ENCODE results near the gene NR2F1-AS1. TPM values are rescaled to one million over a fixed set of nuclear protein-coding genes. Genes with fewer than 3 reads are reported as not detected.

NR2F1-AS1 gene
- total and polyA plus RNA-seq, 2 experiments from 2014 or later, result 0.59 to 4.5 TPM

DNA sequence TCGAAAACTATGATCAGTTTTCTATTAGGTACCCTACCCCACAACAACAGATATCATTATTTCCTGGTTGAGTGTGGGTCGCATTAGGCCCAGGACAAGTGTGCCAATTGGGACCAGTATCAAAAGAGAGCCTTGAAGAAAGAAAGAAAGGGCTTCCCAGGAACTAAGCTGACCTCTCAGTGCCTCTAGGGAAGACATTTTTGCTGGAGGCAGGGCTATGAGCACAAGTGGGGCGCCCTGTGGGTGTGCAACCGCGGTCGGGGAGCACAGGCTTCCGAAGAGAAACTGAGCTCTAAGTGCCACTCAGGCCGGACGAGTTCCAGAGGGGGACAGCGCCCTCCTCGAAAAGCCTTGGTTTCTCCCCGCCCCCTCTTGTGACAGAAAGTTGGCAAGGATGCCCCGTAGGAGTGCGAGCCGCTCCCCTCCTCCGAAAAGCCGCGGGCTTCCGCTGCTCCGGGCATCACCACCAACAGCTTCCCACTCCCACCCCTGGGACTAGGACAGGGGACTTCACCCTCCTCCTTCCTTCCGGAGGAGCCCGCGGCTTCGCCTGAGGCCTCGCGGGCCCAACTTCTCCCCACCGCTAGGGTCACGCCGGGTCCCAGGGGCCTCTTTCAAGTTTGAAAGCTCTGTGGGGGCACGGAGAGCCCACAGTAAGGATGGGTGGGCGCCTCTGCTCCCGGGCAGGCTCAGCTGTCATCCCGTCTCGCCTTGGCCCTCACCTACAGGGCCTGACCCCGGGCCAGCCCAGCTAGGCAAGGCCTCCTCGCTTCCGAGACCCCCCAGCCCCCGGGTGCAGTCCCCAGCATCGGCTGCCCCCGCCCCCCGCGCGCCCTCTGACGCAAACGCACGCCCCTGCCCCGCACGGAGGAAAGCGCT lies 2.0 kb downstream of the NR2F1-AS1 start (continued):
- TF ChIP-seq, protein P1, sequence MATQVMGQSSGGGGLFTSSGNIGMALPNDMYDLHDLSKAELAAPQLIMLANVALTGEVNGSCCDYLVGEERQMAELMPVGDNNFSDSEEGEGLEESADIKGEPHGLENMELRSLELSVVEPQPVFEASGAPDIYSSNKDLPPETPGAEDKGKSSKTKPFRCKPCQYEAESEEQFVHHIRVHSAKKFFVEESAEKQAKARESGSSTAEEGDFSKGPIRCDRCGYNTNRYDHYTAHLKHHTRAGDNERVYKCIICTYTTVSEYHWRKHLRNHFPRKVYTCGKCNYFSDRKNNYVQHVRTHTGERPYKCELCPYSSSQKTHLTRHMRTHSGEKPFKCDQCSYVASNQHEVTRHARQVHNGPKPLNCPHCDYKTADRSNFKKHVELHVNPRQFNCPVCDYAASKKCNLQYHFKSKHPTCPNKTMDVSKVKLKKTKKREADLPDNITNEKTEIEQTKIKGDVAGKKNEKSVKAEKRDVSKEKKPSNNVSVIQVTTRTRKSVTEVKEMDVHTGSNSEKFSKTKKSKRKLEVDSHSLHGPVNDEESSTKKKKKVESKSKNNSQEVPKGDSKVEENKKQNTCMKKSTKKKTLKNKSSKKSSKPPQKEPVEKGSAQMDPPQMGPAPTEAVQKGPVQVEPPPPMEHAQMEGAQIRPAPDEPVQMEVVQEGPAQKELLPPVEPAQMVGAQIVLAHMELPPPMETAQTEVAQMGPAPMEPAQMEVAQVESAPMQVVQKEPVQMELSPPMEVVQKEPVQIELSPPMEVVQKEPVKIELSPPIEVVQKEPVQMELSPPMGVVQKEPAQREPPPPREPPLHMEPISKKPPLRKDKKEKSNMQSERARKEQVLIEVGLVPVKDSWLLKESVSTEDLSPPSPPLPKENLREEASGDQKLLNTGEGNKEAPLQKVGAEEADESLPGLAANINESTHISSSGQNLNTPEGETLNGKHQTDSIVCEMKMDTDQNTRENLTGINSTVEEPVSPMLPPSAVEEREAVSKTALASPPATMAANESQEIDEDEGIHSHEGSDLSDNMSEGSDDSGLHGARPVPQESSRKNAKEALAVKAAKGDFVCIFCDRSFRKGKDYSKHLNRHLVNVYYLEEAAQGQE (IDR thresholded peaks at IDR 0.05; ENCODE audit: unreplicated experiment), result no peak
- TF ChIP-seq EZH2phosphoT487 (IDR thresholded peaks at IDR 0.05; ENCODE audit: unreplicated experiment) (peak; percentile 42), POLR2AphosphoS5 (IDR thresholded peaks at IDR 0.05; ENCODE audit: low read depth) (no peak), EZH2 (IDR thresholded peaks at IDR 0.05; ENCODE audit: low read depth, unreplicated experiment) (peak; percentile 75), NANOG (IDR thresholded peaks at IDR 0.05; ENCODE audit: borderline replicate concordance) (no peak)
- TF ChIP-seq, protein P2, sequence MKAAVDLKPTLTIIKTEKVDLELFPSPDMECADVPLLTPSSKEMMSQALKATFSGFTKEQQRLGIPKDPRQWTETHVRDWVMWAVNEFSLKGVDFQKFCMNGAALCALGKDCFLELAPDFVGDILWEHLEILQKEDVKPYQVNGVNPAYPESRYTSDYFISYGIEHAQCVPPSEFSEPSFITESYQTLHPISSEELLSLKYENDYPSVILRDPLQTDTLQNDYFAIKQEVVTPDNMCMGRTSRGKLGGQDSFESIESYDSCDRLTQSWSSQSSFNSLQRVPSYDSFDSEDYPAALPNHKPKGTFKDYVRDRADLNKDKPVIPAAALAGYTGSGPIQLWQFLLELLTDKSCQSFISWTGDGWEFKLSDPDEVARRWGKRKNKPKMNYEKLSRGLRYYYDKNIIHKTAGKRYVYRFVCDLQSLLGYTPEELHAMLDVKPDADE (IDR thresholded peaks at IDR 0.05), result no peak

DNA sequence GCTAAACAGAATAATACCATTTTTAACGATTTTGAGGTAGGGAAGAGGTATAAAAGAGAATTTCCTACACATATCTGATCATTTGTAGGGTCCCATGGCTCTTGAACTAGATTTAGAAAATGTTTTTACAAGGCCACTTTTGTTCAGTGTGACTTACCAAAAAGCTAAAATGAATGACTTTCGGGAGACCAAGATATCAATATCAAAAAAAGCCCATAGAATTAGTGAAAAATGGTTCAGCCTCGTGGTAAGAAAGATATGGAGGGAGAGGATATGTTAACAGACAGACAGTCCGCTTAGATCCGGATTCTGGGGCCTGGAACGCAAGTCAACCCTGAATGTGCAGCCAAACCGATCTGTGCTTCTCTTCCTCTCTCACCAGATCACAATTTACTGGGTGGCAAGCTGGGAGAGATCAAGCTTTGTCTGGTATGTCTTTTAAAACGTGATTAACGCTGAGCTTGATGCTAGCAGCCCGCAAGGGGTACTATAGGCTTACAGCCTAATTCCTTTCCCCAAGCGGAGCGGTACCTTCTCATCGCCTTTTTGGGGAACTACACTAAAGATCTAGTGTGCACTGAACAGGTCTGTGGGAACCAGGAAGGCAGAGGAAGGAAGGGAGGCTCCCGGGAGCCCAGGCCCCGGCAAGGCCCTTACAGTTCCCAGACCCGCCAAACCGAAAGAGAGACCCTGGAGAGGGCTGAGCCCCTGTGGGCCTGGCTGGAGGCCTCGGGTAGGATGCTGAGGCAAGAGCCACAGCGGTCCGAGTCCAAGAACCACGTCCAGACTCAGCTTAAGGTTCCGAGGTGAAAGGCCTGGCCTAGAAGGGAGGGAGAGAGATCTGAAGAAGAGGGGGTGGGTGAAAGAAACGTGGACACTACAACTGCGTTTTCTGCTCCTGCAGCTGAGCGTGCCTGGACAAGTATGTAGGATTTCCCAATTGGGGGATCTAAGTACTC lies 2.9 kb downstream of the NR2F1-AS1 start:
- no peaks in the 10 kb centered on the region for H3K36me3 ChIP-seq (ENCODE audit: insufficient read depth)
- H4K20me1 ChIP-seq (replicated peaks; ENCODE audit: insufficient read depth), result peaks cover 43% of the 10 kb centered on the region
- Mint-ChIP-seq H3K27ac (no peak overlapping the region), H3K36me3 (ENCODE audit: low read depth) (no peaks in the 10 kb centered on the region; the same call in 2 of the 3 replicates), H3K9me3 (peaks cover 2% of the 10 kb centered on the region; the same call in 2 of the 3 replicates), H3K4me3 (peak overlapping the region; percentile 55), H3K27me3 (ENCODE audit: insufficient read depth, low read depth, poor library complexity) (no peaks in the 10 kb centered on the region), H3K4me1 (peaks cover 37% of the 10 kb centered on the region)
- no peak overlapping the region for H3K27ac ChIP-seq (ENCODE audit: low read depth)
- peaks cover 80% of the 10 kb centered on the region for H3K4me1 ChIP-seq (ENCODE audit: insufficient read depth)
- H2AFZ ChIP-seq, result no peak overlapping the region
- H3K4me3 ChIP-seq, result peak overlapping the region; percentile 69
- DNase-seq (ENCODE audit: low spot score), result peak; percentile 30
- H3K27me3 ChIP-seq (ENCODE audit: insufficient read depth), result peaks cover 97% of the 10 kb centered on the region
- H3K79me2 ChIP-seq (replicated peaks; ENCODE audit: insufficient read depth), result no peaks in the 10 kb centered on the region
- no peak for ATAC-seq
- no peaks in the 10 kb centered on the region for H3K9me2 ChIP-seq (ENCODE audit: insufficient read depth)
- peak overlapping the region; percentile 95 for H3K4me2 ChIP-seq
- peaks cover 33% of the 10 kb centered on the region for H3F3A ChIP-seq (replicated peaks; ENCODE audit: low read depth)
- TF ChIP-seq EZH2 (IDR thresholded peaks at IDR 0.05; ENCODE audit: low read depth, unreplicated experiment) (peak; percentile 90), ZNF331 (CRISPR knock-in tag; IDR thresholded peaks at IDR 0.05; ENCODE audit: low read depth) (no peak), EZH2phosphoT487 (IDR thresholded peaks at IDR 0.05; ENCODE audit: unreplicated experiment) (peak; percentile 87)
- TF ChIP-seq, protein P3, sequence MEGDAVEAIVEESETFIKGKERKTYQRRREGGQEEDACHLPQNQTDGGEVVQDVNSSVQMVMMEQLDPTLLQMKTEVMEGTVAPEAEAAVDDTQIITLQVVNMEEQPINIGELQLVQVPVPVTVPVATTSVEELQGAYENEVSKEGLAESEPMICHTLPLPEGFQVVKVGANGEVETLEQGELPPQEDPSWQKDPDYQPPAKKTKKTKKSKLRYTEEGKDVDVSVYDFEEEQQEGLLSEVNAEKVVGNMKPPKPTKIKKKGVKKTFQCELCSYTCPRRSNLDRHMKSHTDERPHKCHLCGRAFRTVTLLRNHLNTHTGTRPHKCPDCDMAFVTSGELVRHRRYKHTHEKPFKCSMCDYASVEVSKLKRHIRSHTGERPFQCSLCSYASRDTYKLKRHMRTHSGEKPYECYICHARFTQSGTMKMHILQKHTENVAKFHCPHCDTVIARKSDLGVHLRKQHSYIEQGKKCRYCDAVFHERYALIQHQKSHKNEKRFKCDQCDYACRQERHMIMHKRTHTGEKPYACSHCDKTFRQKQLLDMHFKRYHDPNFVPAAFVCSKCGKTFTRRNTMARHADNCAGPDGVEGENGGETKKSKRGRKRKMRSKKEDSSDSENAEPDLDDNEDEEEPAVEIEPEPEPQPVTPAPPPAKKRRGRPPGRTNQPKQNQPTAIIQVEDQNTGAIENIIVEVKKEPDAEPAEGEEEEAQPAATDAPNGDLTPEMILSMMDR (conservative IDR thresholded peaks at IDR 0.05; ENCODE audit: low read depth in 2 of 2), result no peak
